Measurements from ENCODE around the gene KANSL1. TPM values are rescaled to one million over a fixed set of nuclear protein-coding genes. Genes with fewer than 3 reads are reported as not detected.

KANSL1 gene
- total and polyA plus RNA-seq, 2 of the 4 experiments (the other 2 are of a cell fraction): 19.1 to 49.6 TPM

GRCh38 chr17:46089389-46089965 is 103.8 kb downstream of the KANSL1 start:
- intact Hi-C loops (cut with micrococcal nuclease) (no loop called here), in situ Hi-C loops (cut with MboI; ENCODE audit: low sequenced_read_pairs) (no loop called here), dilution Hi-C loops (cut with HindIII; ENCODE audit: low sequenced_read_pairs, unreplicated experiment) (no loop called here)
- no peak overlapping the region for H2BK15ac ChIP-seq (ENCODE audit: low read depth, low read length)
- H3K27ac ChIP-seq (ENCODE audit: insufficient read depth, low read length): no peak overlapping the region
- POLR2A ChIA-PET (ENCODE audit: unreplicated experiment): no interaction called here
- peaks cover 46 to 80% of the 10 kb centered on the region in 2 experiments; a peak in 3 of 4 replicates for H3K79me1 ChIP-seq (ENCODE audit: low read depth in 1 of 2, low read length in 2 of 2)
- no peaks in the 10 kb centered on the region for H3K9me3 ChIP-seq (ENCODE audit: control insufficient read depth, insufficient read depth, low read length)
- H3K4me1 ChIP-seq (ENCODE audit: control insufficient read depth, insufficient read depth, low read length): no peaks in the 10 kb centered on the region
- CTCF ChIA-PET: interaction anchor here (0.6 kb wide), 1 partner anchor 88 kb away, joined by 3 read pairs; no protein-coding TSS in a partner anchor
- no TSS peak for BruUV-seq (replicated peaks)
- peaks cover 16% of the 10 kb centered on the region for H3K36me3 ChIP-seq (ENCODE audit: control insufficient read depth, insufficient read depth, low read length)
- no peak overlapping the region for H3K56ac ChIP-seq (ENCODE audit: extremely low read depth, insufficient read depth, low read length)
- H2AK5ac ChIP-seq (ENCODE audit: low read depth, low read length): no peak overlapping the region
- no peak overlapping the region for H4K91ac ChIP-seq (ENCODE audit: insufficient read depth, low read depth, low read length)
- no peak overlapping the region for H3K18ac ChIP-seq (ENCODE audit: low read depth, low read length)
- no peak overlapping the region for H4K8ac ChIP-seq (ENCODE audit: low read depth in 2 of 2, low read length in 2 of 2)
- no peak overlapping the region for H2BK20ac ChIP-seq (ENCODE audit: low read depth, low read length)
- no CpG with 5 or more reads among the region's 3 CpGs for WGBS, 2 experiments (ENCODE audit: extremely low coverage in 2 of 2, insufficient read length in 1 of 2)
- H4K20me1 ChIP-seq (ENCODE audit: insufficient read depth, low read length): peaks cover 53% of the 10 kb centered on the region
- no peak overlapping the region for H3K14ac ChIP-seq (replicated peaks; ENCODE audit: low read depth, low read length)
- ATAC-seq (ENCODE audit: low read depth) (no peak), DNase-seq (no peak)
- H3K4me3 ChIP-seq (ENCODE audit: insufficient read depth, low read depth, low read length): no peak overlapping the region
- H2BK5ac ChIP-seq (ENCODE audit: low read depth, low read length, poor library complexity, severe bottlenecking): no peak overlapping the region
- H3K23ac ChIP-seq (ENCODE audit: low read depth, low read length): peak overlapping the region; percentile 71; the same call in 1 of the 2 replicates
- H3K4me2 ChIP-seq (ENCODE audit: low read depth, low read length): no peak overlapping the region
- no peak overlapping the region for H2AK9ac ChIP-seq (replicated peaks; ENCODE audit: low read depth, low read length, poor library complexity)
- H4K5ac ChIP-seq (ENCODE audit: low read depth, low read length): no peak overlapping the region
- H3K4ac ChIP-seq (ENCODE audit: low read depth, low read length): no peak overlapping the region
- H3K9ac ChIP-seq (ENCODE audit: low read depth, low read length): no peak overlapping the region
- TF ChIP-seq BHLHE40 (IDR thresholded peaks at IDR 0.05; ENCODE audit: low read depth, low read length): no peak
- no peak for TF ChIP-seq MXI1 (IDR thresholded peaks at IDR 0.05; ENCODE audit: borderline replicate concordance, low read depth, low read length)
- TF ChIP-seq NFE2L2 (IDR thresholded peaks at IDR 0.05; ENCODE audit: low read depth, low read length): no peak
- TF ChIP-seq CTCF (conservative IDR thresholded peaks at IDR 0.05; ENCODE audit: low read depth, low read length): no peak
- TF ChIP-seq RCOR1 (IDR thresholded peaks at IDR 0.05; ENCODE audit: insufficient replicate concordance, low read length): no peak
- no peak for TF ChIP-seq CHD1 (IDR thresholded peaks at IDR 0.05; ENCODE audit: low read depth, low read length)
- no peak for TF ChIP-seq ELK1 (IDR thresholded peaks at IDR 0.05; ENCODE audit: borderline replicate concordance, low read depth, low read length)
- H3K27me3 ChIP-seq (ENCODE audit: control insufficient read depth, insufficient read depth, low read length): no peaks in the 10 kb centered on the region
- H2AFZ ChIP-seq (replicated peaks; ENCODE audit: low read length, poor library complexity): no peak overlapping the region
- H3K9me1 ChIP-seq (ENCODE audit: insufficient read depth, low read length): peaks cover 6% of the 10 kb centered on the region
- H2BK120ac ChIP-seq (ENCODE audit: low read depth, low read length): no peak overlapping the region

All from IMR-90 (cell line).